NCI-H226 (cell line): Measurements from ENCODE around the gene LRFN2.

ENCODE experiments used
- DNase-seq: peaks from one replicate; pipeline ENCODE4 v3.0.0-alpha.2; 2015

LRFN2 gene

DNA sequence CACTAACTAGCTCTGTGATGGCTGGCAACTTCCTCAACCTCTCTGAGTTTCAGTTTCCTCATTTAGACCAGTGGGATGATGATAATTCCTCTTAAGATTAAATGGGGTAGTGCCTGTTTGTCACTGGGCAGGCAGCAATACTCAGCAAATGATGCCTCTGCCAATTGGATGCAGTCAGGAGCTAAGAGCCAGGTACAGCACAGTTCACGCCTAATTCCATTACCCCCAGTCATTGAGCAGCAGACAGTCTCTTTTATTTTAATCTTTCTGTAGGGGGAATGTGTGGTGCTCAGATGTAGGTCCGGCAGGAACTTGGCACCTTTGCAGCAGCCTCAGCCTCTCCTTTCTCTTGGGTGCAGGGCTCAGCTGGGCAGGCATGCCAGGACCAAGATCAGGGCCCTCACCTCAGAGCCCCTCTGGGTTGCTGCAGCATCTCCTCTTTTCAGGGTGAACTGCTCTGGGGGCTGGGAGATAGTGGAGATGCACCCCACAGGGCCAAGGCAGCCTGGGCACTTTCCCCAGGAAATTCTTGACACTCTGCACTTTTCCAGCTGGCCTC, 243.8 kb downstream of the LRFN2 start:
- DNase-seq = no peak

DNA sequence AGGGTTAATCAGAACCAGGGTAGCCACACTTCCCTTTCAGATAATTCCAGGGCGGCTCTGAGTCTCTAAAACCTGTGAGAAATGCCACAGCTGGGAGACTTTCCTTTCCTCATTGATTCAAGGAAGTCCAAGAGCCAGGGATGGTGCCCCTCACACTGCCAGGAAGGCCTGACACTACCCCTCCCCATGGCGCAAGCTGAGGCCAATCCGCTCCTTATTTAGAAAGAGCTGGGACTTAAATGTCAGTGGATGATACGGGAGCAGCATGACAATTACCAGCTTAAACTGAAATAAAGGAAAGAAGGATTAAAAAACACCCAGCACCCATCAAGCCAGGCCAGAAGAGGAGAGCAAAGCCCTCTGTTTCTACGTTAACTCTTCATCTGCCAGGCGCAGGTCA, 244.4 kb downstream of the LRFN2 start:
- no peak for DNase-seq

DNA sequence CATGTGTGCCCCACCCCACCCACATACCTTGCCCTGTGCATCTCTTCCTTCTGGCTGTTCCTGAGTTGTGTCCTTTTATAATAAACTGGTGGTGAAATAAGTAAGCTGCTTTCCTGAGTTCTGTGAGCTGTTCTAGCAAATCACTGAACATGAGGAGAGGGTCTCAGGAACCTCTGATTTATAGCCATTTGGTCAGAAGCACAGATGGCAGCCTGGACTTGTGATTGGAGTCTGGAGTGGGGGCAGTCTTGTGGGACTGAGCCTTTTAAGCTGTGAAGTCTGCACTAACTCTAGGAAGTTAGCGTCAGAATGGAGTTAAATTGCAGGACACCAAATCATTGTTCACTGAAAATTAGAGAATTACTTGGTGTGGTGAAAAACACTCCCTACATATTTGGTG, 245.4 kb downstream of the LRFN2 start:
- DNase-seq = no peak
